OCI-LY7 (cell line): ENCODE data around the gene PLPP4.

Experiments used
- CTCF ChIP-seq: fragments of 200-600 bp; sonication (generic); conservative IDR thresholded peaks from 2 replicates; pipeline ENCODE4 v1.5.1; 2014; ENCODE audit warnings: mild to moderate bottlenecking, antibody characterized with exemption, low read length, moderate library complexity, mixed read lengths
- EZH2phosphoT487 ChIP-seq: fragments of 200-600 bp; sonication (generic); IDR thresholded peaks from 2 replicates; pipeline ENCODE4 v1.6.1; 2018; ENCODE audit warnings: low read depth, borderline replicate concordance, mild to moderate bottlenecking, mixed run types, antibody characterized with exemption, low read length, moderate library complexity, mixed read lengths

- no peak for TF ChIP-seq CTCF
- no peak for TF ChIP-seq EZH2phosphoT487
Observed at GRCh38 chr10:120456626-120457430, at the start of gene PLPP4.
